Muscle of arm (tissue), 12 donors: Measurements from ENCODE around the gene EPPIN. TPM values are rescaled to one million over a fixed set of nuclear protein-coding genes. Genes with fewer than 3 reads are reported as not detected.

Experiments
- polyA plus RNA-seq, 12 donors: library from polyadenylated mRNA; unstranded; fragments of 120-200 nt; gene quantifications; one replicate each; pipeline ENCODE4 v1.2.1, GENCODE V29; 2013; ENCODE audit not compliant: insufficient read length in 12 of 12

Gene EPPIN
- polyA plus RNA-seq, 12 donors: 0.07 to 0.11 TPM; not detected in 10

Other genes with a start within 250 kb of the EPPIN start
- not detected for gene RBPJL, start 240.6 kb downstream of the EPPIN start, polyA plus RNA-seq
- gene MATN4, start 239.1 kb downstream of the EPPIN start, polyA plus RNA-seq: under 1 TPM in 10 of 12 donors, not detected in 2; 0.23 to 0.85 (median 0.43) TPM
- 10 to 100 TPM in 4 of 12 donors, 1 to 10 TPM in 7, not detected in 1; 6.8 to 21.4 (median 9.6) TPM for gene SDC4, start 199.0 kb downstream of the EPPIN start, polyA plus RNA-seq
- gene SYS1, start 184.2 kb downstream of the EPPIN start, polyA plus RNA-seq: 10 to 100 TPM in 11 of 12 donors, not detected in 1; 13.7 to 24.6 (median 15.6) TPM
- gene TP53TG5, start 169.1 kb downstream of the EPPIN start, polyA plus RNA-seq: 1 to 10 TPM in 2 of 12 donors, under 1 TPM in 8, not detected in 2; 0.17 to 1.6 (median 0.61) TPM
- gene DBNDD2, start 139.1 kb downstream of the EPPIN start, polyA plus RNA-seq: 10 to 100 TPM in 11 of 12 donors, not detected in 1; 19.2 to 31.0 (median 25.6) TPM
- 10 to 100 TPM in 11 of 12 donors, not detected in 1; 65.2 to 97.6 (median 73.5) TPM for gene PIGT, start 131.3 kb downstream of the EPPIN start, polyA plus RNA-seq
- 1 to 10 TPM in 5 of 12 donors, under 1 TPM in 2, not detected in 5; 0.74 to 4.2 (median 1.2) TPM for gene WFDC2, start 77.6 kb downstream of the EPPIN start, polyA plus RNA-seq
- gene SPINT3, start 31.8 kb downstream of the EPPIN start, polyA plus RNA-seq: not detected
- gene WFDC6, start 7.9 kb downstream of the EPPIN start, polyA plus RNA-seq: not detected
- not detected for gene WFDC8, start 31.9 kb upstream of the EPPIN start, polyA plus RNA-seq
- gene WFDC10A, start 82.3 kb upstream of the EPPIN start, polyA plus RNA-seq: not detected
- not detected for gene WFDC9, start 83.9 kb upstream of the EPPIN start, polyA plus RNA-seq
- not detected for gene WFDC11, start 122.8 kb upstream of the EPPIN start, polyA plus RNA-seq
- gene WFDC13, start 154.6 kb upstream of the EPPIN start, polyA plus RNA-seq: under 1 TPM in 1 of 12 donors, not detected in 11; 0.13 TPM
- gene WFDC10B, start 157.6 kb upstream of the EPPIN start, polyA plus RNA-seq: not detected
- gene SPINT4, start 174.9 kb upstream of the EPPIN start, polyA plus RNA-seq: not detected
- 1 to 10 TPM in 3 of 12 donors, under 1 TPM in 6, not detected in 3; 0.18 to 1.8 (median 0.74) TPM for gene WFDC3, start 244.5 kb upstream of the EPPIN start, polyA plus RNA-seq
- 10 to 100 TPM in 11 of 12 donors, not detected in 1; 33.2 to 55.0 (median 45.1) TPM for gene DNTTIP1, start 244.6 kb upstream of the EPPIN start, polyA plus RNA-seq